GM12864 (cell line): ENCODE measurements around the gene TBCK.
"Not testable (repeated sequence)": the region's sequence is repeated elsewhere in the genome, so short reads cannot be mapped to it uniquely, and the experiment has no call there.

Experiments
- DNase-seq: peaks from one replicate; pipeline ENCODE4 v3.0.0-alpha.2; 2011; ENCODE audit warnings: low read depth
- H3K4me3 ChIP-seq: 2 replicates; pipeline ENCODE4 v1.5.1; 2011; ENCODE audit warnings: mild to moderate bottlenecking, low read depth, low read length, control low read depth
- TF ChIP-seq, protein P1 (sequence below): IDR thresholded peaks from 2 replicates; pipeline ENCODE4 v1.5.1; 2011; ENCODE audit warnings: low read depth, mild to moderate bottlenecking, moderate library complexity, low read length, control low read depth, inconsistent platforms; ENCODE audit errors: missing control alignments

Gene TBCK

GRCh38 chr4:106245176-106245575 is 70.8 kb downstream of the TBCK start:
- no peak for DNase-seq
- TF ChIP-seq, protein P1, sequence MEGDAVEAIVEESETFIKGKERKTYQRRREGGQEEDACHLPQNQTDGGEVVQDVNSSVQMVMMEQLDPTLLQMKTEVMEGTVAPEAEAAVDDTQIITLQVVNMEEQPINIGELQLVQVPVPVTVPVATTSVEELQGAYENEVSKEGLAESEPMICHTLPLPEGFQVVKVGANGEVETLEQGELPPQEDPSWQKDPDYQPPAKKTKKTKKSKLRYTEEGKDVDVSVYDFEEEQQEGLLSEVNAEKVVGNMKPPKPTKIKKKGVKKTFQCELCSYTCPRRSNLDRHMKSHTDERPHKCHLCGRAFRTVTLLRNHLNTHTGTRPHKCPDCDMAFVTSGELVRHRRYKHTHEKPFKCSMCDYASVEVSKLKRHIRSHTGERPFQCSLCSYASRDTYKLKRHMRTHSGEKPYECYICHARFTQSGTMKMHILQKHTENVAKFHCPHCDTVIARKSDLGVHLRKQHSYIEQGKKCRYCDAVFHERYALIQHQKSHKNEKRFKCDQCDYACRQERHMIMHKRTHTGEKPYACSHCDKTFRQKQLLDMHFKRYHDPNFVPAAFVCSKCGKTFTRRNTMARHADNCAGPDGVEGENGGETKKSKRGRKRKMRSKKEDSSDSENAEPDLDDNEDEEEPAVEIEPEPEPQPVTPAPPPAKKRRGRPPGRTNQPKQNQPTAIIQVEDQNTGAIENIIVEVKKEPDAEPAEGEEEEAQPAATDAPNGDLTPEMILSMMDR, result no peak
- no peak overlapping the region for H3K4me3 ChIP-seq

GRCh38 chr4:106240699-106241098 is 75.3 kb downstream of the TBCK start:
- DNase-seq, result no peak
- no peak overlapping the region for H3K4me3 ChIP-seq
- TF ChIP-seq, protein P1, result no peak

GRCh38 chr4:106238820-106239420 is 77.1 kb downstream of the TBCK start:
- TF ChIP-seq, protein P1, result peak; percentile 76
- no peak for DNase-seq

GRCh38 chr4:106231931-106232330 is 84.1 kb downstream of the TBCK start:
- TF ChIP-seq, protein P1, result no peak
- no peak for DNase-seq
- no peak overlapping the region for H3K4me3 ChIP-seq

More at GRCh38 chr4:106238820-106239420, 77.1 kb downstream of the TBCK start:
- no peak overlapping the region for H3K4me3 ChIP-seq

DNA sequence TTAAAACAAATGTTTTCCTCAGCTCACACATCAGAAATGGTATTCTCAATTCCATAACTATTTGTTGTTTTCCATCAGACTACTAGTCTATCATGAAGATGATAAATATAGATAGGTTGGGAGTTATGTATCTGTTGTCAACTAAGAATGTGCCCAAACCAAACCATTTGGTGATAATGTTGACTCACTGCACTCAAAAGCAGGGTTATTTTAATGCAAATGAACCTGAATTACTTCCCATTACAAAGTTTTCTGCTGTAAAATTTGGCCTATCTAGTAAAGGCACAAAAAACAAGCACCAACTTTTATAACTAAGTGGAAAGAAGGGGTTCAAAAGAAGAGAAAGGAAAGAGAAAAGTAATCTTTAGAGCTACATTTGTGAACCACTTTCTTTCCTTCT is 93.5 kb downstream of the TBCK start:
- TF ChIP-seq, protein P1, result no peak
- no peak for DNase-seq
- H3K4me3 ChIP-seq, result no peak overlapping the region

DNA sequence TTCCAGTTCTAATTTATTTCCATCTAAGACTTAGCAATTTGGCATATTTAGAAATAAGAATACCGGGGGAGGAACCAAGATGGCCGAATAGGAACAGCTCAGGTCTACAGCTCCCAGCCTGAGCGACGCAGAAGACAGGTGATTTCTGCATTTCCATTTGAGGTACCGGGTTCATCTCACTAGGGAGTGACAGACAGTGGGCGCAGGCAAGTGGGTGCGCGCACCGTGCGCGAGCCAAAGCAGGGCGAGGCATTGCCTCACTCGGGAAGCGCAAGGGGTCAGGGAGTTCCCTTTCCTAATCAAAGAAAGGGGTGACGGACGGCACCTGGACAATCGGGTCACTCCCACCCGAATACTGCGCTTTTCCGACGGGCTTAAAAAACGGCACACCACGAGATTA is 102.7 kb downstream of the TBCK start:
- H3K4me3 ChIP-seq, DNase-seq: not testable (repeated sequence)

- H3K4me3 ChIP-seq, result no peak overlapping the region
- no peak for DNase-seq
- TF ChIP-seq, protein P1, result no peak
These were observed 106.0 kb downstream of the TBCK start for GRCh38 chr4:106210021-106210420.
